Body of pancreas (tissue), 4 donors: ENCODE measurements around the gene KCNQ1OT1. TPM values are rescaled to one million over a fixed set of nuclear protein-coding genes. Genes with fewer than 3 reads are reported as not detected.

Experiments
- ATAC-seq: fragments of 150-250 bp; one replicate; pipeline ENCODE4 v1.9.1; 2016
- DNase-seq, 4 donors: peaks; one replicate each; pipeline ENCODE4 v3.0.0-alpha.2; 2019
- H3K27ac ChIP-seq, 4 donors: fragments of 200-600 bp; sonication (generic); 1 replicate in 3 of 4; 2 replicates in 1 of 4; pipeline versions ENCODE4 v1.5.1 to v1.6.1; 2016 to 2019; ENCODE audit warnings: mild to moderate bottlenecking in 1 of 4, mixed read lengths in 1 of 4, moderate library complexity in 1 of 4
- H3K27me3 ChIP-seq, 2 donors: fragments of 200-600 bp; sonication (generic); one replicate each; pipeline ENCODE4 v1.6.0; 2016; ENCODE audit warnings: mild to moderate bottlenecking in 1 of 2
- H3K36me3 ChIP-seq, 2 donors: fragments of 200-600 bp; sonication (generic); replicated peaks in 1 of 2; 2 replicates each; pipeline ENCODE4 v1.5.1; 2016; ENCODE audit warnings: low read depth in 2 of 2; ENCODE audit not compliant: insufficient read depth in 1 of 2
- H3K4me1 ChIP-seq: fragments of 200-600 bp; sonication (generic); one replicate; pipeline ENCODE4 v1.6.0; 2016
- H3K4me3 ChIP-seq, 2 donors: fragments of 200-600 bp; sonication (generic); 1 replicate in 1 of 2; 2 replicates in 1 of 2; pipeline ENCODE4 v1.5.1; 2016 to 2019
- H3K9me3 ChIP-seq, 3 donors: fragments of 200-600 bp; sonication (generic); 1 replicate in 2 of 3; 2 replicates in 1 of 3; pipeline ENCODE4 v1.5.1; 2016
- CTCF ChIP-seq, 7 experiments: fragments of 450-650 bp in 4 of 7; fragments of 200-600 bp in 3 of 7; sonication (generic) in 3 of 7; IDR thresholded peaks; one replicate each; pipeline ENCODE4 v1.5.1; 2016 to 2019; ENCODE audit warnings: antibody characterized with exemption in 7 of 7
- POLR2A ChIP-seq, 3 donors: fragments of 450-650 bp; IDR thresholded peaks; one replicate each; pipeline ENCODE4 v1.6.1; 2016; ENCODE audit warnings: antibody characterized with exemption in 3 of 3, mild to moderate bottlenecking in 2 of 3
- WGBS, 2 donors: methylation state at CpG; one replicate each; pipeline ENCODE4 v1.1.5; 2017; 5-methylcytosine and 5-hydroxymethylcytosine counted together
- intact Hi-C: fragments of 100-400 bp; cut with DNase I; formaldehyde crosslinking; loops from one replicate; pipeline ENCODE4 v1.15.1; 2023
- total RNA-seq, 2 donors: library from RNA; depleted of rRNA; stranded (reverse); fragments of >200 nt; gene quantifications; one replicate each; pipeline ENCODE4 v1.1.0, GENCODE V29; 2016

KCNQ1OT1 gene
- total RNA-seq, 2 donors from 2014 or later: 3.6 to 9.2 TPM

- WGBS, 2 donors: 84 to 93% methylated on average over 3 to 5 of the region's 7 CpGs
- H3K27me3 ChIP-seq: no peaks in the 10 kb centered on the region
- no peaks in the 10 kb centered on the region for H3K9me3 ChIP-seq
- TF ChIP-seq CTCF (IDR thresholded peaks at IDR 0.05) (no peak), POLR2A (IDR thresholded peaks at IDR 0.05) (no peak)
- H3K27ac ChIP-seq: no peak overlapping the region
- ATAC-seq: no peak
- DNase-seq: peak in 1 of 4 donors; percentile 2
- H3K4me1 ChIP-seq: no peaks in the 10 kb centered on the region
- intact Hi-C loops: no loop called here
- H3K36me3 ChIP-seq: no peaks in the 10 kb centered on the region
- no peak overlapping the region for H3K4me3 ChIP-seq
These were observed 120.9 kb downstream of the KCNQ1OT1 start for GRCh38 chr11:2578929-2579270.

GRCh38 chr11:2577991-2578928 is 121.5 kb downstream of the KCNQ1OT1 start:
- TF ChIP-seq POLR2A (IDR thresholded peaks at IDR 0.05) (no peak), CTCF (IDR thresholded peaks at IDR 0.05) (no peak)
- H3K36me3 ChIP-seq: no peaks in the 10 kb centered on the region
- intact Hi-C loops: no loop called here
- H3K4me3 ChIP-seq: no peak overlapping the region
- no peaks in the 10 kb centered on the region for H3K27me3 ChIP-seq
- no peaks in the 10 kb centered on the region for H3K9me3 ChIP-seq
- ATAC-seq (peak; percentile 9), DNase-seq (peak in 3 of 4 donors; percentile 11 to 14 (median 13))
- WGBS, 2 donors: 85 to 91% methylated on average over 4 to 16 of the region's 22 CpGs
- H3K27ac ChIP-seq: no peak overlapping the region
- no peaks in the 10 kb centered on the region for H3K4me1 ChIP-seq

- intact Hi-C loops: no loop called here
- ATAC-seq: no peak
These were observed 122.5 kb downstream of the KCNQ1OT1 start for GRCh38 chr11:2577031-2577990.

GRCh38 chr11:2576549-2576948 is 123.2 kb downstream of the KCNQ1OT1 start:
- intact Hi-C loops: no loop called here
- 88 to 92% methylated on average over 15 of the region's 15 CpGs for WGBS, 2 donors

More at GRCh38 chr11:2577031-2577990, 122.5 kb downstream of the KCNQ1OT1 start:
- WGBS, 2 donors: 91 to 94% methylated on average over 14 to 32 of the region's 33 CpGs
- DNase-seq: peak in 3 of 4 donors; percentile 5 to 10 (median 8)
- H3K27ac ChIP-seq: no peak overlapping the region
- H3K36me3 ChIP-seq: peaks cover 0 to 2% of the 10 kb centered on the region in 2 donors
- no peaks in the 10 kb centered on the region for H3K27me3 ChIP-seq
- H3K9me3 ChIP-seq: no peaks in the 10 kb centered on the region
- no peaks in the 10 kb centered on the region for H3K4me1 ChIP-seq
- no peak overlapping the region for H3K4me3 ChIP-seq
- TF ChIP-seq POLR2A (IDR thresholded peaks at IDR 0.05) (no peak), CTCF (IDR thresholded peaks at IDR 0.05) (no peak)

More at GRCh38 chr11:2576549-2576948, 123.2 kb downstream of the KCNQ1OT1 start:
- no peaks in the 10 kb centered on the region for H3K9me3 ChIP-seq
- no peaks in the 10 kb centered on the region for H3K4me1 ChIP-seq
- no peaks in the 10 kb centered on the region for H3K27me3 ChIP-seq
- no peak overlapping the region for H3K4me3 ChIP-seq
- H3K36me3 ChIP-seq: peaks cover 0 to 2% of the 10 kb centered on the region in 2 donors
- no peak overlapping the region for H3K27ac ChIP-seq
- no peak for ATAC-seq
- TF ChIP-seq POLR2A (IDR thresholded peaks at IDR 0.05) (no peak), CTCF (IDR thresholded peaks at IDR 0.05) (no peak)
- DNase-seq: peak in 3 of 4 donors; percentile 1 to 8 (median 7)
